Activated T-cell treated with anti-CD3 and anti-CD28 coated beads for 4 hours (primary cell): ENCODE results near the gene ITGA11.

Source experiments
- DNase-seq: peaks from one replicate; pipeline ENCODE4 v3.0.0-alpha.2; 2020

ITGA11 gene

DNA sequence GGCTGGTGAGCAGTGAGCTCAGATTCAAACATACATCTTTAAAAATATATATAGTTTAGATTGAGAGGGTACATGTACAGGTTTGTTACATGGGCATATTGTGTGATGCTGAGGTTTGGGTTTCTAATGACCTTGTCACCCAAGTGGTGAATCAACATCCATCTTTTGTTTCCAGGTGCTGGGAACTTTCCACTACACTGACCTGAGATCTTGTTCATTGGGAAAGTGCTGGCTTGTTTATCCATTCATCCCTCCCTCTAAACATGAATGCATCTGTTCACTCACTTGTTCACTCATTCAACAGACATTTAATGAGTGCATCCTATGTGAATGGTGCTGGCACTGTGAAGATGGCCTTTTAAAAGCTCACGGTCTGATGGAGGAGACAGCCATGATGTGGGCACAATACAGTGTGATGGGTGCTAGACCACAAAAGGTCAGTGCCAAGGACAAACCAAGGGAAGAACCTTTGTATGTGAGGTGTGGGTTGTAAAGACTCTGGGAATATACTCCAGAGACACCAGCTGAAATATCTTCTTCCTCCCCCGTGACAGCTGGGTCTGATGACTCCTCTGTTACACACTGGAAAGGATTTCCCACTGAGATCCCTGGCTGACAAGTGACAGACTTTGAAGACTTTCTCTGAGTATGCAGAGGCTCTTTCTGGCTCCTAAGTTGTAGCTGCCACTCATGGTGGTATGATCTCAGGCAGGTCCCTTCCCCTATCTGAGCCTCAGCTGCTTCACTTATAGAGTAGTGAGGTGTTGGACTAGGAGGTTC lies 16.2 kb upstream of the ITGA11 start:
- no peak for DNase-seq

DNA sequence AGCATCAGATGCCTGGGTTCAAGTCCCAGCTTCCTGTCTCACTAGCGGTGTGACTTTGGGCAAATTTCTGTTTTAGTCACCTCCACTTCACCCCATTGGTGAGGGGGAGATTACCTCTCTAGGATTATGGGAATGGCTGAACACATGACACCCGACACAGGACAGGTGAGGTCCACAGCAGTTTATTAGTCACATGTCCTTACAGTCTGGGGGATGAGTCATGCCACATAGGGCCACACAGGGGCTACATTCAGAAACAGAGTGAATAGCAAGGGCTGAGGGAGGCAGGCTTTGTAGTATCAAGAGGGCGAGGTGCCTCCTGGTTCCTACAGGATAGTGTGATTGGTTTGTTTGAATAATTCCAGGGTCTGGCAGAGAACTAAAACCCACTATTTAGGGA lies 15.2 kb upstream of the ITGA11 start:
- DNase-seq, result no peak

DNA sequence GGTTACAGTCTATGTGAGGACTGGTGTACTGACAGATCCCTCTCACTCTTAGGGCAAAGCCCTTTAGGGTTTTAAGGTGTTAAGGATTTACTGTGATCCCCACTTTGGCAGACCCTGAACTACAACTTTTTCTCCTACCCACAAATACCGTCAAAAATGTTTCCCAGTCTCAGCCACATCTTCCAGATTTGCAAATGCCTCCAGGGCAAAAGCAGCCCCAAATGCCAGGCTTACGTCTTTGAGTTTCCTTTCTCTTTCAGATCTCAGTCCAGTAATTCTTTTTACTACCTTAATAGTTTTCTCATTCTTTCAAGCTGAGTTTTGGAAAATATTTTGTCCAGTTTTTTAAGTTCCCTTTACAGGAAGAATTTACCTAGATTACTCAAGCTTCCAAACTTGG lies 13.4 kb upstream of the ITGA11 start:
- no peak for DNase-seq

DNA sequence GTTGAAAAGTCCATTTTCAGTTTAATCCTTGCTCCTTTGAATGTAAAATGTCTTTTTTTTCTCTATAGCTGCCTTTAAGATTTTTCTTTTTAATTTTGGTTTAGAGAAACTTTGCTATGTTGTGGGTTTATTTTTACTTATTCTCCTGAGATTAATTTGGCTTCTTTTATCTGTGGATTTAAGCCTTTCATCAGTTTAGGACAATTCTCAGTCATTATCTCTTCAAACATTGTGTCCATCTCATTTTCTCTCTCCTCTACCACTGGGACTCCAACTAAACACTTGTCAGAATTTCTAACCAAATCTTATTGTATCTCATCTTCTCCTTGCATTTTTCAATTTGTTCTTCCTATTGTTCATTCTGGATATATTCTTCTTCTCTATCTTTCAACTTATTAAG lies 12.4 kb upstream of the ITGA11 start:
- DNase-seq, result no peak

DNA sequence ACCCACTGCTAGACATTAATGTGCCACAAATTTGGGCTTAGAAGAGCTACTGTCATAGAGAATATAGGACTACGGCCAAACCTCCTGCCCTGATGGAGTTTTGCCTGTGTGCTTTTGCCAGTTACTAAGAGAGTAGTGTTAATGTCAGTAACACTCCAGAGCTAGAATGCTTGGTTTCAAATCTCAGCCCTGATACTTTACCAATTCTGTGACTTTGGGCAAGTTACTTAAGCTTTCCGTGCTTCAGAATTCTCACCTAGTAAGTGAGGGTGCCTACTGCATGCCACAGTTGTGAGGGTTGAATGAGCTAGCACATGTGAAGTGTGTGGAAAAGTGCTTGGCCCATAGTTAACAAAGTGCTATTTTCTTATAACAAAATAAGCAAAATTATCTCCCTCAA lies 10.9 kb upstream of the ITGA11 start:
- no peak for DNase-seq

DNA sequence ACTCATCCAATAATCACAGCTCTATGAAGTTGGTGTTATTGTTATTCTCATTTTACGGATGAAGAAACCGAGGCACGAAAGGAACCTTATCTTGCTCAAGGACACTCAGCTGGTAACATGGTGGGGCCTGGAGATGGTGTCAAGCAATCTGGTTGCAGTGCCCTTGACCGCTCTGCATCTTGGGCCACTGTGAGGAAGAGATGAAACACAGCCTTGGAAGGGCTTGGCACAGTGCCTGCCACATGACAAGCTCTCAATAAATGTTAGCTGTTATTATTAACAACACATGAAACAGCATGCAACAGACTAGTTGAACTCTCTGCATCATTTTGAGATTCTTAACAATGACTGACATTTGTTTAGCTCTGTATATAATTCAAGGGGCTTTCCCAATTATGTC lies 10.1 kb upstream of the ITGA11 start:
- no peak for DNase-seq

DNA sequence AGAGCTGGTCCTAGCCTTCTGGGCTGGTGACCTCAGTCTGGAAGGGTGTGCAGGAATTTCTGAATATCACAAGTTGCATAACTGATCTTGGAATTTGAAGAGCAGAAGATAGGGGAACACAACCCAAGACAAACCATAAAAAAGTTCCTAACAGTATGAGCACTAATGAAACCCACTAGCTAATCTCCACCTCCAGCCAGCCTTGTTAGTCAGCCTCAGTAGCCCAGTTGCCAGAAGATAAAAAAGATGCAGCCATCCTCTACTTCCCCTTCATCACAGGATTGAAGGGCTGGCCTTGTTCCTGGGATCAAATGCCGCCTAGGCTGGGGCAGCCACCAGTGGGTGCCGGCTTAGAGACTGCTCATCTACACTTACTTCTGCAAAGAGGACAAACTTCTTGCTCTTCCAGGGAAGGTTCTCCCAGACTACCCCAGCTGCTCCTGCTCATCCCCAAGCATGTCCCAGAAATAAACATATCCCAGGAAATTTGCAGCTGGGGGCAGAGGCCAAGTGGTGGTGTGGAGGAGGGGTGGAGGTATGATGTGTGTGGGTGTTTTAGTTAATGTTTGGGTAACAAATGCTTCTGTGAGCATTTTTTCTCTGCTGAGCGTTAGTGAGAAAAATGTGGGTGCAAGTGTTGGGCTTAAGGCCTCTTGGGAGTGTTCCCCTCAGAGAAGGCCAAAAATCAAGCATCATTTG lies 9.2 kb upstream of the ITGA11 start:
- no peak for DNase-seq

DNA sequence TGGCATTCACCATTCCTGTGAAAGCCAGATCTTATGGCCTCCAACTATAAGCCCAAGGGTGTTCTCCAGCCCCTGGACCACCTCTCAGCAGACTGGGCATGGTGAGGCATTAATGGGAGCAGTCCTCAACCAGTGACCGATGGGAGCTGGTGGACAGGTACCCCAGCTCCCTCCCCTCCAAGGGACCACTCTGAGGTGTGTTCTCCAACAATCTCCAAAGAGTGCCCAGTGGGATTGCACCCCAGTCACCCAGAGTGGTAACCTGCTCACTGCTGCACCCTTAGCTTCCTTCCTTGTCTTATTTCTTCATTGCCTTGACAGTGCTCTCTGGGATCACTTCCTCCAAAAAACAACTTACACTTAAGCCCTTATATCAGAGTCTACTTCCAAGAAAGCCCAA lies 8.2 kb upstream of the ITGA11 start:
- no peak for DNase-seq

DNA sequence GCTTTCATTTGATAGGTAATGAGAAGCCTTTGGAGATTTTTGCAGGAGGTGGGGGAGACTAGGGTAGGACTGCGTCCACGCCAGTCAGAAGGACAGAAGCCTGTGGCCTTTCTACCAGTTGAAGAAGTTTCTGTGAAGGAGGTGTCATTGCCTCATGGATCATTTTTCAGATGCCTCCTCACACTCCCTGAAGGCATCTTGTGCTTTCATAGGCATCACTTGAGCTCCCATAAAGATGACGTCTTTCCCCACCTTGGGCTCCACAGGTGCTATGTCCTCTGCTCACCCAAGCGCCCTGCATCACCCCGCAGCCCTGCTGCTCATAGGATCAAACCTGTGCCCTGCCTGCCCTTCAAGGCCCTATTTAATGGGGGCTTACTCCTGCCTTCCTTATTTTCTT lies 7.5 kb upstream of the ITGA11 start:
- DNase-seq, result no peak

DNA sequence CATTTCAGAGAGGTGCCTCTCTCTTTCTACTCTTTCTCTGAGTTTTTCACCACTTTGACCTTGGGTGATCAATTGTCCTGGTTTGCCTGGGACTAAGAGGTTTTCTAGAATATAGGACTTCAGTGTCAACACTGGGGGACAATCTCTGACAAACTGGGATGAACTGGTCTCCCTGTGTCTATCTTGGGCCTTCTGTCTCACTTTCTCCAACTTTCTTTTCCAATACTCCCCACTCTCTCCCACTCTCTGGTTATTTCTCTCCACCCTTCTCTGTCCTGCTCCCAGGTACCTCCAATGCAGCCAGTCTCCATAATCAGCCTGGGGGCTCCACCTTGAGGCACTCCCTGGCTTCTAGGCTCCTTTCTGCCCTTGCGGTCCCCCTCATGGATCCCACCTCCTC lies 4.7 kb upstream of the ITGA11 start:
- no peak for DNase-seq

DNA sequence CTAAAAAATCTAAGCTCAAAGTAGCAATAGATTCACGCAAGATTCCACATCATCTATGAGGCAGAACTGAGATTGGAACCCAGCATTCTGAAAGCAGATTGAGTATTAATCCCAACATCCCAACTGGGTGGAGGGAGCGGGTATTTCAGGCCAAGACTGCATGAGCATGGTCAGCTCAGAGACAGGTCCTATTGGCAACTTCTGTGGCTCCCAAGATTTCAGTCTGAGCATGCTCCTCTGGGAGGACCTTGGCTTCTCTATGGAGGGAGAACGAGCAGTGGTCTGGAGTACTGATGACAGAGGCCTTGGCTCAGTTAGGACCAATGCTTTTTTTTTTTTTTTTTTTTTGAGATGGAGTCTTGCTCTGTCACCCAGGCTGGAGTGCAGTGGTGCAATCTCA lies 4.0 kb upstream of the ITGA11 start:
- DNase-seq, result no peak

DNA sequence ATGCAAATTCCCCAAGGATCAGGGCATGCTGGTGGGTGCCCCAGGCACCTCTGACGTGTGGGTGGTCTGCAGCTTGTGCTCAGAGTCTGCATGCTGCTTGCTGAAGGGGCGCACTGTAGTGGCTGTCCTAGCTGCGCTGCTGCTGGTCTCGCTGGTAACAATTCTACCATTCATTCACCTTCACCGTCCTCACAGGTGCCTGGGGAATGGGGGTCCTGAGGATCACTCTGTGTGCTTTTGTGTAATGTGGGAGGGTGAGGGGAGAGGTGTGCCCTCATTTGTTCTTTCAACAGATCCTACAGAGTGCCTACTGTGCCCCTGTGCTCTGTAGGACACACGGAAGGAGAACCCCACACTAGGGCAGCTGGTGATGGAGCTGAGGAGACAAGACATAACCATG lies 2.1 kb upstream of the ITGA11 start:
- DNase-seq, result no peak

DNA sequence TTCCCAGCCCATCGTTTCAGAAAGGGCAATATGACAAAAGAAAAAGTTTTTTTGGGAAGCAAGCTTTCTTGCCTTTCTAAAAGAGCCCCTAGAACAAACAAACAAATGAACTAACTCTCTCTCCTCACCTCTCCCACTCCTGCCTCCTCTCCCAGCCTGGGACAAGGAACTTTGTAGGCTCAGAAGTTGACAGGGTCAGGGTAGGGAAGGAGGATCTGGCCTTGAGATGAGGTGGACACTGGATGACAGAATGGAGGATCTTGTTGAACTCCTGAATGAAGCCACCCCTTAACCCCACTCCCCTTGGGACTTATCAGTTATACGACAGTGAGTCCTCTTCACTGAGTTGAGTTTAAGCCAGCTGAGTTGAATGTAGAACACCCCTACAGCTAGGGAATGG lies 1.6 kb upstream of the ITGA11 start:
- no peak for DNase-seq

DNA sequence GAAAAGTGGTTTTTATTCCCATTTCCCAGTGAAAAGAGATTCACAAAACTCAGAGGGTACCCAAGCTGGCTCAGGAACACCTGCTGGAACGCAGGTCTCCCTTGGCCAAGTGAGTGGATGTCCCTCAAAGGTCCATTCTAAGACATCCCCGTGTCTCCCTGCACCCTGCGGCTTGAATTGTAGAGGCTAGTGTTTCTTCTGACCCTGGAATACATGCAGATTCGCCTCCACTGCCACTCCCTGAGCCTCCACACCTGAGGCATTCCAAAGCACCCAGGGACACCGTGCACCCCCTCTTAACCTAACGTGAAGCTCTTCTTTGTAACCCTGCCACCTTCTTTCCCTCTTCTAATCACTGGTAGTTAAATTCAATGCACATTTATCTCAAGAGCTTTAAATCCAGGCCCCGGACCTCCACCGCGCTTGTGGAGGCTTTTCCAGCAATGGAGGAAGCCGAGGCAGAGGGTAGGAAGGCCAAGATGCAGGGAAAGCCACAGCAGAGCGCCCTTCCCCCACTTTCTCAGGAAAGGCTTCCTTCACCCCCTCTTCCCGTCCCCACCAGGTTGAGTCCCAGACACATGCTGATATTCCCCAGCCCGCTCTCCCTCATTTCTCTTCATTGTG lies 590 bp upstream of the ITGA11 start:
- DNase-seq, result no peak

DNA sequence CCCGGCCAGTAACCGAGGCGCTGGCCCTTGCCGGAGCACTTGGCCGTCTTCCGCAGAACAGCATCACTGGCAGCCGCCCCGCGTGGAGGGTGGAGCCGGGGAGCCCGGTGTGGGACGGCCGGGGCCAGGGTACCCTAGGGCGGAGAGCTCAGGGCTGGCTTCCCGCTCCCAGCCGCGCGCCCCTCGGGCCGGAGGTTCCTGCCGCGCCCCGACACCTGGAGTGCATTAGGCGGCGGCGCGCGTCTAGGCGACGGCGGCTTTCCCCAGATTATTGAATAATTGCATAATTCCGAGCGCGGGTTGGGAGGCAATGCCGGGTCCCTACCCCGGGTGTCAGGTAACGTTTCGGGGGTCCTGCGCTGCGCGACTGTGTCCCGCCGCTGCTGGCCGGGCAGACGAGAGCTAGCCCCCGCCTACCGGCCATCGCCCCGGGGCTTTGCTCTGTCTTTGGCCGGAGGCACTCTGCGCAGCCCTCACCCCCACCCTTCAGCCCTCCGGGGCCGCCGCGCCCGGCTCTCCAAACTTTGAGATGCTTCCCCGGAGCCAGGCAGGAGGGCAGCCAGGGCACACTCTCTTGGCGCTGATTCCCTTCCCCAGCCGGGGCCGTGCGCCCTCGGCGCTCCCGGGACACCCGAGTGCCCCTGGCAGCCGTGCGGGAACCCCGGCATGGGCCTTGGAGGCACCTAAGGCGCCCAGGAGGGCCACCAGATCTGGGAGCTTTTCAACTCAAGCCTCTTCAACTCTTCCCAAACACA lies 749 bp downstream of the ITGA11 start:
- DNase-seq, result no peak

DNA sequence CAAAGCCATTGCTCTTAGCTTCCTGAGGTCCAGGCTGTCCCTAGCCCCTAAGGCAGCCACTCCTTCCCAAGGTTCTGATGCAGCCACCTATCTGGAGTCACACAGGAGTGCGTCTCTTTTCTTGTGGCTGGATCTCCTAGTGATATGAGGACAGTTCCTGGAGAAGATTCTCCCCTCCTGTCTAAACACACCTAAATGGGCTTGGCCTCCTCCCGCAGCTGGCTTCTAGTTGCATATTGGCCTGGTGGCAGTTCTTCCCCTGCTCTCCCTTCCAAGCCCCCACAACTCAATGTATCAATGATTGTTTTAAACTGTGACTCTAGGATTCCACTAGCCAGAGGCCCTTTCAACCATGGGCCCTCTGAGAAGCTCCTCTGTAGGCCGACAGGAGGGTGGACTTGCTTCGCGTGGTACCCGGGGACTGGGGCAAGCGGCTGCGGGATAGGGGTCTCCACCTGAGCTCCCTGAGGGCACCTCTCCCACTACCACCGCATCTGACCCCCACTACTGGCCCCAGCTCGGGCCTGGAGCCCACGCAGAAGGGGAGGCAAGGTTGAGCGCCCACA lies 1.4 kb downstream of the ITGA11 start:
- no peak for DNase-seq

DNA sequence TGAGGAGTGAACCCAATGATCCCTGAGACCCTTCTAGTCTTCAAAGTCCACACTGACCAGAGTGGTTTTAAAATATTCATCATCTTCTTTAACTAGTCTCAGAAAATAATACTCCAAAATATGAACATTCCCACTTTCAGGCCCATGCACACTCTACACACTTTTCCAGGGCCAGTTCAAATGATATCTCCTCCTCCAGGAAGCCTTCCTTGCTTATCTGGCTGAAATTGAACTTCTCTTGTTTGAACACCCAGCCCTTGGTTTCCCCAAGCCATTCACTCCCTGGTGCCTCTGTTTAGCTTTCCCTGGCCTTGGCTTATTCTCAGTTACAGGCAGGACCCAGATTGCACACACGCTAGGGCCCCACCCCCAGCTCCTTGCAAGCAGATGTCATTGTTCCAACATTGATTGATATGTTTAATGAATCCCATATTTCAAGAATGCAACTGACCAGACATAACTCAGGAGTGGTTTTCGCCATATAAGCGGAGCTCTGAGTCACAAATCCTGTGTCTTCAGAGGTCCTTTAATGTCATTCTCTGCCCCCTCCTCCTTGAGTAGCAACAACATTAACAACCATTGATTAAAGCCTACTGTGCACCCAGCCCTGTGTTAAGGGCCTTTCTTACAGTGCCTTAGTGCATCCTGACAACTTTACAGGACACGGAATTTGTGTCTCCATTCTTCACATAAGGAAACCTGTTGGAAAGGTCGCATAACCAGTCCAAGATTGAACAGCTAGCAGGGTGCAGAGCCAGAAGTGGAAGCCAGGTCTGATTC lies 2.1 kb downstream of the ITGA11 start:
- no peak for DNase-seq

DNA sequence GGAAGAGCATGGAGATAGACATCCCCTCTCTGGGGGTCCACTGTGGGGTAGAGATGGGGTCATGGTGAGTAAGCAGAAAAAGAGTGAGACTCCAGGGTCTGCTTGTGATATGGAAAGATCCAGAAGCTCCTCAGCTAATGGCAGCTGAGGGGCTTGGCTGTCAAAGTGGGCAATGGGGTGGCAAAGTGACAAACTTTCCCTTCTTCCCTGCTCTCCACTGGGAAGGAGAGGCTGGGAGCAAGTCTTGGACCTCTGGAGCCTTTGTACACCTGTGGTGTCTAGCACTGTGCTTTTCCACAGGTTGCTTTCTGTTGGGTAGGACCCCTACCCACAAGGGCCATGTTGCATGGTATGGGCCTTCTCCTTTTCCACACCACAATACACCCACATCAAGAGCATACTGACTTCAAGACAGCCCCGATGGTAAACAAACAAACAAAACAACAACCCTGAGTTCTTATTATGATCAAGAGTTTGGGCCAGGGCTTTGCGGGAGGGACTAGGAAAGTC lies 3.5 kb downstream of the ITGA11 start:
- no peak for DNase-seq

DNA sequence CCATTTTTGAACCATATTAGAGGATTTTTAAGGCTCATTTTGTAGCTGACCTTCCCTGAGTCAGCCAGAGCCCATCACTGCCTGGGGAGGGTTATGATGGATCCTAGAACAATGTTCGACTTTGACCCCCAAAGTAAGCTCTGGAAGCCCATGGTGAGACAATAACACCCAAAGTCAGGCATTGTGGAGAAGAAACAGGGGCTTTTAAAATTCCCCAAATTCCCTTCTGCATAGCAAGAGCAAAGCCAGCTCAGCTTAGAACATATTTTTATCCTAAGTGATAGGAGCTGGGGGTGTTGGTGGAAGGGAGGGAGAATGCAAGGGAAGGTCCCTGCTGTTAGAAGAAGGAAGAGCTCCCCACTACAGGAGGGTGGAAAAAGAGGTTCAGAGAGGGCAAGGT lies 4.0 kb downstream of the ITGA11 start:
- no peak for DNase-seq

DNA sequence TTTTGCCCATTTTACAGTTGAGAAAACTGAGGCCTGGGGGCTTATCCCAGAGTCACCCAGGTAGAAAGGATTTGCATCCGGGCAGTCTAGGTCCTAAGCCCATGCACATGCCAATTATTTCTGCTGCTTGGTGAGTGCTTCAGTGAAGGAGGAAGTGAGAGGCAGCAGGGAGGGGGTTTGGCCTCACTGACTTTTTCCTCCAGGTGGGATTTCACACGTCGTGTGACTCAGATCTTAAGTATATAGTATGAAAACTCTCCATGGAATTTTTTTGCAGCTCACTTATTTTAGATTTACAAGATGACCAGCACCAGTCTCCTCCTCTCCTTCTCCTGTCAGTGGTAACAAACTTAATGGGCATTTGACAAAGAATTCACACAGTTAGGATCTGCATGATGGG lies 4.6 kb downstream of the ITGA11 start:
- no peak for DNase-seq

DNA sequence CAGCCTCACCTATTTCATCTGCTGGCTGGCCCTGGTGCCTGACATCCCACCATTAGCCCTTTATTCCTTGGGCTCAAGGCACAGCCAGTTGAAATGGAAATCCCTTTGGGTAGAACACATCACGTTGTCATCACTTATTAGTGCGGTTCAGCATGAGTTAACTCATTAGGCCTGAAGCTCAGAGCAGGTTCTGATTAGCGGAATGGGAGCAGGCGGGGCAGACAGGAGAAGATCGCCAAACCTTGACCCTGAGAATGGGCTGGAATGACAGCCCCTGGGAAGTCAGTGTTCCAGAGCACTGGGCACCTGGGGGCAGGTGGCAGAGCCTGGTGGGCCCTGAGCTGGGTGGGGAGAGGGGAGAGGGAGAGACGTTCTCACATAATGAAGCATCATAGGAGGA lies 5.8 kb downstream of the ITGA11 start:
- no peak for DNase-seq

DNA sequence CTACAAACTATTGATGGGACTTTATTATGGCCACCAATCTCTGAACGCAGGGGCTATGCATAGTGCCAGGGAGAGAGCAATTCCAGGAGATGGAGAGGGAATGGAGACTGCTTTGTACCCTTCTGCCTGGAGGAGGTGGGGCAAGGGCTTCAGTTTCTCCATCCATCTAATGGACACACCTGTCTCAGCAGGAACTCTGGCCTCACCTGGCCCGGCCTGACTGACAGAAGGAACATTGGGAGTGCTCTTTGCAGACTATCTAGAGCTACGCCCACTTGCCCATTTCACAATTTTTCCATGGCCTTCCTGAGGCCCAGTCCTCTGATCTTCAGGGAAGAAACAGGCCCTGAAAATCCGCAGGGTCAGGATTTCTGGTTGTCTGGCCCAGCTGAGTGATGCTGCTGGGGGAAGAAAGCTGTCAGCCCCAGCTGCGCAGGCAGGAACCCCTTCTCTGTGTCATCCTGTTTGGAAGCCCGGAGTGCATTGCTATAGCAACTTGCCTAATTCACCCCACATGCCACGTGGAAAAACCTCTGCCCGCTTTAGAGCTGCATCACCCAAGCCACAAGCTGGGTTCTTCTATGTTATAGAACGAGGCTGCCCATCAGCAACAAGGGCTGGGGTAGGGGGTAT lies 6.4 kb downstream of the ITGA11 start:
- no peak for DNase-seq
